Fibroblast of mammary gland (primary cell): ENCODE measurements around the gene AKAP9.
"Not testable (repeated sequence)": the region's sequence is repeated elsewhere in the genome, so short reads cannot be mapped to it uniquely, and the experiment has no call there.

Experiments
- DNase-seq: peaks from one replicate; pipeline ENCODE4 v3.0.0-alpha.2; 2010; ENCODE audit warnings: low read depth
- H3K4me3 ChIP-seq: 2 replicates; pipeline ENCODE4 v1.5.1; 2011; ENCODE audit warnings: low read depth, mild to moderate bottlenecking, low read length, moderate library complexity; ENCODE audit not compliant: control insufficient read depth
- TF ChIP-seq, protein P1 (sequence below): conservative IDR thresholded peaks from 2 replicates; pipeline ENCODE4 v1.5.1; 2011; ENCODE audit warnings: low read depth, low read length, inconsistent platforms; ENCODE audit not compliant: control insufficient read depth, insufficient read depth

Gene AKAP9

DNA sequence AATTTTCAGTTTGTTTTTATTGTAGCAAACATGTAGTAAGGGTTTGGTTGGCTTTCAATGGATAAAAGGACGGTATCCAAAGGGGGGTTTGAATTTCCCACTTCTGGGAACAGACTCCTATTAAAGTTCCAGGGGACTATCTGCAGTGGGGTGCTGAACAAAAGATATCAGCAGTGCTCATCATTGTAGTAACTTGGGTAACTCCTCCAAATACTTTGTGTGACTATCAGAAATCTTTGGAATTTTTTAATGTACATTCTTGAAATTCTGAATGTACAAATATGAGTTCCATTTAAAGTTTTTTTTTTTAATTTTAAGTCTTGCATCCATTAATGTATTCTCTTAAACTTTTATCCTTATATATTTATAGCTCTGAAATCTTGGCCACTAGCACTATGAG is 151.5 kb downstream of the AKAP9 start:
- TF ChIP-seq, protein P1, sequence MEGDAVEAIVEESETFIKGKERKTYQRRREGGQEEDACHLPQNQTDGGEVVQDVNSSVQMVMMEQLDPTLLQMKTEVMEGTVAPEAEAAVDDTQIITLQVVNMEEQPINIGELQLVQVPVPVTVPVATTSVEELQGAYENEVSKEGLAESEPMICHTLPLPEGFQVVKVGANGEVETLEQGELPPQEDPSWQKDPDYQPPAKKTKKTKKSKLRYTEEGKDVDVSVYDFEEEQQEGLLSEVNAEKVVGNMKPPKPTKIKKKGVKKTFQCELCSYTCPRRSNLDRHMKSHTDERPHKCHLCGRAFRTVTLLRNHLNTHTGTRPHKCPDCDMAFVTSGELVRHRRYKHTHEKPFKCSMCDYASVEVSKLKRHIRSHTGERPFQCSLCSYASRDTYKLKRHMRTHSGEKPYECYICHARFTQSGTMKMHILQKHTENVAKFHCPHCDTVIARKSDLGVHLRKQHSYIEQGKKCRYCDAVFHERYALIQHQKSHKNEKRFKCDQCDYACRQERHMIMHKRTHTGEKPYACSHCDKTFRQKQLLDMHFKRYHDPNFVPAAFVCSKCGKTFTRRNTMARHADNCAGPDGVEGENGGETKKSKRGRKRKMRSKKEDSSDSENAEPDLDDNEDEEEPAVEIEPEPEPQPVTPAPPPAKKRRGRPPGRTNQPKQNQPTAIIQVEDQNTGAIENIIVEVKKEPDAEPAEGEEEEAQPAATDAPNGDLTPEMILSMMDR = no peak

DNA sequence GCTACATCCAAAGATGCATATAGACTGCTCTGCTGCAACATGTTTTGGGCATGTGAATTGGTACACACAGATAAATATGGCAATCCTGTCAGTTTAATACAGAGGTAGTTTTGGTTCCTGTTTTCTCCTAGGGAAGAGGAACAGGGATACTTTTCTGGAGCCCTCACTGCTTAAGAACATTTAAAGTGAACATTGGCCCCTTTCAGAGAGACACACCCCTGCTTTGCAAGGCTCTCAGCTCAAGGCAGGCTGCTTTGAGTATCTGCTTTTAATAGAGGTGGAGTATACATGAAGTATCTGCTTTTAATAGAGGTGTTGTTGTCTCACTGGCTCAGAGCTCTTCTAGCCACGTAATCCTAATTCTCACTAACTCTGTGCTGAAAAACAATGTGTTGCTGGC is 154.7 kb downstream of the AKAP9 start:
- TF ChIP-seq, protein P1 = no peak
- no peak for DNase-seq

More for the DNA sequence above, 151.5 kb downstream of the AKAP9 start:
- DNase-seq = no peak
- no peak overlapping the region for H3K4me3 ChIP-seq

DNA sequence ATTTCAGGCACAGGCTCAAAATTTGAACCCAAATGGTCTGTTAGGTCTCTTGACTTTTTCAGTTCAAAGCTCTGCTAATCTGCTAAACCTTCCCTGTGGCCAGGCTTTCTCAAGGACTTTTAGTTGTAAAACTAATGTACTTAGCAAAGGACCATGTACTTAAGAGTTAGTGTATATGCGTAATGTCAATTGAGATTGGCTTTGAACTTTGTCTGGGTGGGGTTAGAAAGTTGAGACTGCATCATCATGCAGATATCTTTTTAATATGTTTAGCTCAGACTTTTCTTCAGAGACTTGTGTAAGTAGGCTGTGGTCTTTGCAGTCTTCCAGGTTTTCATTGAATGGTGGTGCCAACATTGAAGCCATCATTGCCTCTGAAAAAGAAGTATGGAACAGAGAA is 159.9 kb downstream of the AKAP9 start:
- TF ChIP-seq, protein P1 = no peak
- H3K4me3 ChIP-seq = no peak overlapping the region
- no peak for DNase-seq

More for the DNA sequence above, 154.7 kb downstream of the AKAP9 start:
- no peak overlapping the region for H3K4me3 ChIP-seq

DNA sequence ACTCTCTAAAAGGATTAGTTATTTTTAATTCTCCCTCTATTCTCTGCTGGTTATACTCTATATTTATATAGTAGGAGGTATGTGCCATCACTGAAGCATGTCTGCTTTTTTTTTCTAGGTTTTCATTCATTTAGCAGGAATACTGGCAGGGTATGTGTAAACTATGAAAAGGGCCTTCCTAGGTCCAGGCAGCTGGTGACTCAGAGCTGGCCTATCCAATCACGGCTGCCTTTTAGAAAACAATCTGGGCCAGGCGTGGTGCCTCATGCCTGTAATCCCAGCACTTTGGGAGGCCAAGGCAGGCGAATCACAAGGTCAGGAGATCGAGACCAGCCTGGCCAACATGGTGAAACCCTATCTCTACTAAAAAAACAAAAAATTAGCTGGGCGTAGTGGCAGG is 162.2 kb downstream of the AKAP9 start:
- DNase-seq = peak; percentile 62
- not testable (repeated sequence) for H3K4me3 ChIP-seq

DNA sequence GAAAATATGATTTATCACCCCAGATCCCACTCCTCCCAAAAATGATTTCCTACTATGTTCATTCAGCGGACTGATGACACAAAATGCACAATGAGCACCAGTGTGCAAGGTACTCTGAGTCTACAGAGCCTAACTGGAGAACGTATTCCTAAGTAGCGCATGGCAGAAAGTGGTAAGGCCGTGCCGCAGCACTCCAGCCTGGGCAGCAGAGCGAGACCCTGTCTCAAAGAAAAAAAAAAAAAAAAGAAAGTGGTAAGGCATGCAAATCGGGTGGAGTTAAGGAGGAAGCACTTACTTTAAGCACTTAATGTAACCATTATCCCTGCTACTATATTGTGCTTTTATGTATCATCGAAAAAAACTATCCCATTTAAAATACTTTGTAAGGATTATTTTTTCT is 168.2 kb downstream of the AKAP9 start:
- DNase-seq = no peak
- H3K4me3 ChIP-seq = no peak overlapping the region
- TF ChIP-seq, protein P1 = no peak

DNA sequence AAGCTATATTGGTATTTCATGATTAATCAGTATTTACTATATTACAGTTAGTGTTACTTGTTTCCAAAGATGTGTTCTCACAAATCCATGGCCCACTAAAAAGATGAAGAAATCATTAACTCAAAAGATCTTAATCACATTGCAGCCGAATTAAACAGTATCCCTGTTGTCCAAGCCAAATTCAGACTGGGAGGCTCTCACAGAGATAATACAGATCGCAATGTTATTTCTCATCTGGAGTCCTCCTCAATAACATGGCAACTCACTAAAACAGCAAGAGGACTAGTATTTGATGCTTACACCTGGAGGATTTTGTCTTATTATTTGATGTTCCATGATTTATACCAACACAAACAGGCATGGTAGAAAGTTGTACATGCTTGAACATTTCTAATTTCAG is 170.2 kb downstream of the AKAP9 start:
- TF ChIP-seq, protein P1 = no peak
- no peak for DNase-seq

DNA sequence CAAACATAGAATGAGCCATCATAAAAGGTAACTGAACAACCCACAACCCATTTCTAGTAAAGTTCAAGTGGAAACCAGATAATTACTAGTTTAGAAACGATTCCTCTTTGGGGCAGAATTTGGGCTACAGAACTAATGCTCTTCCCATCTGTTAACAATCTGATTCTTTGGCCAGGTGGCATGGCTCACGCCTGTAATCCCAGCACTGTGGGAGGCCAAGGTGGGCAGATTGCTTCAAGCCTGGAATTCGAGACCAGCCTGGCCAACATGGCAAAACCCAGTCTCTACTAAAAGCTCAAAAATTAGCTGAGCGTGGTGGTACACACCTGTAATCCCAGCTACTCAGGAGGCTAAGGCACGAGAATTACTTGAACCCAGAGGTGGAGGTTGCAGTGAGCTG is 175.2 kb downstream of the AKAP9 start:
- TF ChIP-seq, protein P1 = no peak
- DNase-seq = no peak

More for the DNA sequence above, 170.2 kb downstream of the AKAP9 start:
- no peak overlapping the region for H3K4me3 ChIP-seq

More for the DNA sequence above, 175.2 kb downstream of the AKAP9 start:
- H3K4me3 ChIP-seq = no peak overlapping the region
